ENCODE data around the gene EFCAB14.

- no peak for TF ChIP-seq CTCF (conservative IDR thresholded peaks at IDR 0.05)
- no peak for TF ChIP-seq ZFX (IDR thresholded peaks at IDR 0.05)
Observed at GRCh38 chr1:46757956-46758528, 39.1 kb upstream of the EFCAB14 start.
